ENCODE measurements around the gene GALNT15.

GRCh38 chr3:16140116-16140893 is 34.2 kb upstream of the GALNT15 start:
- no peak for TF ChIP-seq EP300 (IDR thresholded peaks at IDR 0.05)
- no peak for TF ChIP-seq POLR2A (IDR thresholded peaks at IDR 0.05)
- TF ChIP-seq, protein P1, sequence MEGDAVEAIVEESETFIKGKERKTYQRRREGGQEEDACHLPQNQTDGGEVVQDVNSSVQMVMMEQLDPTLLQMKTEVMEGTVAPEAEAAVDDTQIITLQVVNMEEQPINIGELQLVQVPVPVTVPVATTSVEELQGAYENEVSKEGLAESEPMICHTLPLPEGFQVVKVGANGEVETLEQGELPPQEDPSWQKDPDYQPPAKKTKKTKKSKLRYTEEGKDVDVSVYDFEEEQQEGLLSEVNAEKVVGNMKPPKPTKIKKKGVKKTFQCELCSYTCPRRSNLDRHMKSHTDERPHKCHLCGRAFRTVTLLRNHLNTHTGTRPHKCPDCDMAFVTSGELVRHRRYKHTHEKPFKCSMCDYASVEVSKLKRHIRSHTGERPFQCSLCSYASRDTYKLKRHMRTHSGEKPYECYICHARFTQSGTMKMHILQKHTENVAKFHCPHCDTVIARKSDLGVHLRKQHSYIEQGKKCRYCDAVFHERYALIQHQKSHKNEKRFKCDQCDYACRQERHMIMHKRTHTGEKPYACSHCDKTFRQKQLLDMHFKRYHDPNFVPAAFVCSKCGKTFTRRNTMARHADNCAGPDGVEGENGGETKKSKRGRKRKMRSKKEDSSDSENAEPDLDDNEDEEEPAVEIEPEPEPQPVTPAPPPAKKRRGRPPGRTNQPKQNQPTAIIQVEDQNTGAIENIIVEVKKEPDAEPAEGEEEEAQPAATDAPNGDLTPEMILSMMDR (IDR thresholded peaks at IDR 0.05), result no peak
